GM10847 (cell line): ENCODE results near the gene TNFAIP8.

Experiments used
- POLR2A ChIP-seq: IDR thresholded peaks from 2 replicates; pipeline ENCODE4 v1.6.1; 2011; ENCODE audit not compliant: insufficient read length; ENCODE audit errors: extremely low read depth

Gene TNFAIP8

GRCh38 chr5:119387945-119388618 lies 32.3 kb downstream of the TNFAIP8 start:
- TF ChIP-seq POLR2A, result no peak

- no peak for TF ChIP-seq POLR2A
Observed at GRCh38 chr5:119388619-119389190, 32.9 kb downstream of the TNFAIP8 start.

GRCh38 chr5:119389288-119390030 lies 33.6 kb downstream of the TNFAIP8 start:
- no peak for TF ChIP-seq POLR2A

DNA sequence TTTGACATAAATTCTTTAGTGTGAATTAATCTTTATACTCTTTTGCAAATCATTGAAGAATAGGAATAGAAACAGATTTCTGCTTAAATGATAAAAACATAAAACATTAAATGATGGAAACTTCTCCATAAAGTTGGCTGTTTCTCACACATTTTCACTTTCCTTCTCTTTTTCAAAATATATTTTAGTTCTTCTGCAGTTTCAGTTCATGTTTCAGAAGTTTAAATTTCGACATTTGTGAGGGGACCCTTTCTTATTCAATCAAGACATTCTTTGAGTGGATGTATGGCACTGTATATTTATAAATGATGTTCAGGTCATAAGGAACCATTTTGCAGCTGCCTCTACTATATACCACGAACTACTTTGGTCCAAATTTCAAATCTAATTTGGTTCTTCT lies 34.6 kb downstream of the TNFAIP8 start:
- TF ChIP-seq POLR2A, result no peak

DNA sequence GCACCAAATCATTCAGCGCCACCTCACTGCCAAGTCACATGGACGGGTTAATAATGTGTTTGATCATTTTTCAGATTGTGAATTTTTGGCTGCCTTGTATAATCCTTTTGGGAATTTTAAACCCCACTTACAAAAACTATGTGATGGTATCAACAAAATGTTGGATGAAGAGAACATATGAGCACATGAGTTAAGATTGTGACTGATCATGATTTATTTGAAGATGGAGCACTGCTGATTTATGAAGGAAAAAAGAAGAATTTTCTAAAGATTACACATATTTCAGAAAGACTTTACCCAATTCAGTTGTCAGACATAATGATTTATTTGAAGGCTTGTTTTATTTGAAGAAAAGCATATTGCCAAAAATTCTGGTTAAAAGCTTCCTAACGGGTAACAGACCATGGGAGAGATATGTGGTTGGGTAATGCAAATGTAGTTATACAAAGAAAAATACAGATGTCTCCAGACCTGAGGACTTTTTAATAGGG lies 37.4 kb downstream of the TNFAIP8 start:
- no peak for TF ChIP-seq POLR2A

DNA sequence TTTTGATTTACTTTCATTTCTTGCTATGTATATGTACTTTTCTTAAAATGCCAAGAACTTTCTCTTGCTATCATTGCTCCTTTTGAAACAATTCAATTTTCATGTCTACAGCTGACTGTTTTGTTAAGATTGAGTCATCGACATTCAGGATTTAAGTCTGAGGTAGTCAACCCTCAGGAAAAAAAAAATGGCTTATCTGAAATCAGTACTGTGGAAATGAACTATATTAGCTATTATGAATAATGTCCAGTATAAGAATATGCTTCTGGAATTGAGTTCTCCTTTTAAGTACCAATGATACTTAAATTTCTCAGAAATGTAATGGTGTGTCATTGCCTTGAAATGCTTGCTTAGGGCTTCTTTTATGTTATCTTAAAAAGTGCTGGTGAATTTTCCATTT lies 37.9 kb downstream of the TNFAIP8 start:
- no peak for TF ChIP-seq POLR2A

- no peak for TF ChIP-seq POLR2A
Observed at GRCh38 chr5:119395080-119395836, 39.4 kb downstream of the TNFAIP8 start.

DNA sequence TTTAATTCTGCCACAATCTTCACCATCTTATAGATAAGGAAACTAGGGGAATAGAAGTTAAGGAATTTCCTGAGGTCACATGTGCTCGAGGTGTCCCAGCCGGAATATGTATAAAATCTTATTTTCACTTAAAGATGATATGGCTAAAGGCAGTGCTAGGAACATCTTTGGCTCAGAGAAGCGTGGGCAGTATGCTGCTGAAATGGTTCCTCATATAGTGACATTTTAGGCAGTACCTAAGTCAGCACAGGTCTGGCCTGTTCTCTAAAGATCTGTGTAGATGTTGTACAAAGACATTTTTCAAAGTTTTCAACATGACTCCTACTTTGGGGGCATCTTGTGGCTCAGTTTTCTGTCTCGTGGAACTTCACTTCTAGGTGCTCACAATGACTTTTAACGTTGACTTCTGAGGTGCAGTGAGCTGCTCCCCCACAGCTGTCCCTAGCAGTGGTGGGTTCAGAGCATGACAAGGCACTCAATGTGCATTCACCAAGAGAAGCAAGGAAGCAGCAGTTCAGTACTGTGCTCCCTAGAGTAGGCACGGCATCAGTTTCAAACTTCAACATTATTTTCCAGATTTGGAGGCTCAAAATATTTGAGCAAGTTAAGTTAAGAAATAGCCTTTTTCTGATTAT lies 40.3 kb downstream of the TNFAIP8 start:
- no peak for TF ChIP-seq POLR2A

DNA sequence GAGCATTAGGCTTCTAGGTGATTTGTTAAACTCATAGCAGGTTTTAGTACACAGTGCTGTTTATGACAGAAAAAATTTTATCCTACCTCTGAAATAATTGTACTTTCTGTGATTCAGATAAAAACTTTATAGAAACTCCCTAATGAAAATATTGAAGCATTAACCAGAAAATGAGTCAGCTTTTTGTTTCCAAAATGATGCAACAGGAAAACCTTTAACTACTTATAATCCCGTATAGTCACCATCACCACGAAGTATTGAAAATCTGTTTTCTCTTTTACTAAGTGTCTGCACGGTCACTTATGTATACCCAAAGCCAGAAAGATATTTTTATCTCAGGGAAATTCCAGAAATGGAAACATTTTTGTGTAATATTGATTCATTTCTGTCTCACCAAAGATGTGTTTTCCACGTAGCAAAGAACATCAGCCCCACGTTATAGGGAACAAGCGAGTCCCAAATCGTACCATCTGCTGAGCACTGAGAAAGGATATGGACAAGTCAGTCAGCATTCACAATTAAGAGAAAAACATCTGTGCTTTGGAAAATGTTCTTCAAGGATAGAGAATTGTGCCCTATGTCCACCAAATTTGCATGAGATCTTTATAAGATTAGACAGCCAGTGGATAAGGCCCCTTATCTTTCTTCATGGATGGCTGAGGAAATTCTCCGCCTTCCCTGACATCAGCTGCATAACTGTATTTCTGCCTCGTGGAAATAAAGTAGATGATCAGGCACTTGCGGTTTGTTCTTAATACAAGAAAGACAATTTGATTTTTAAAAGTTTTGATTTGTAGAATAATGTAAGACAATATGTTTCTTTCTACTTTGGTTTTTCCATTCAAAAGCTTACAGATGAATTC lies 41.9 kb downstream of the TNFAIP8 start:
- TF ChIP-seq POLR2A, result no peak

- TF ChIP-seq POLR2A, result no peak
Observed at GRCh38 chr5:119398727-119399466, 43.1 kb downstream of the TNFAIP8 start.

DNA sequence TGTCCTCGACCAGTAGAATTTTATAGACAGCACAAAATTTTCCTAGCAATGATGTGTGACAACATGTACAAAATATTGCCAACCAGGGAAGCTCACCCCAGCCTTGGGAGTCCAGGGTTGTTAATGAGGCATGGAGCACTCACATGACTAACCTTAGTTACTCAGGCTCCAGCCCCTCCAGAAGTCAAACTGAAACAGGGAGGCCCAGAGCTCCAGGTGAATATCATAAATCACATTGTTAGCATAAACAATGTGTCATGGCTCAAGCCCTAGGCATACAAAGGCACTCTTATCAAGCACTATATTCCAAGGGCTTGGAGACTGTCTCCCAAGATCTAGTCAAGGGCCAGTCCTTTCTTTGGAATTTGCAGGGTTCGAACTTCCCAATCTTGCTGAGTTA lies 44.4 kb downstream of the TNFAIP8 start:
- TF ChIP-seq POLR2A, result no peak

- no peak for TF ChIP-seq POLR2A
Observed at GRCh38 chr5:119402081-119402480, 46.3 kb downstream of the TNFAIP8 start.

GRCh38 chr5:119402555-119402954 lies 46.7 kb downstream of the TNFAIP8 start:
- TF ChIP-seq POLR2A, result no peak
